Head of caudate nucleus (tissue), 42 donors: ENCODE results near the gene FGF22.

ENCODE experiments used
- DNase-seq, 42 donors: peaks; one replicate each; pipeline versions ENCODE4 v3.0.0 to v3.0.0-alpha.2; 2020 to 2021; ENCODE audit warnings: mixed read lengths in 7 of 42
- intact Hi-C: fragments of 100-400 bp; cut with DNase I; formaldehyde crosslinking; loops from one replicate; pipeline ENCODE4 v1.15.0; 2022

FGF22 gene

GRCh38 chr19:634975-635652 lies 4.6 kb upstream of the FGF22 start:
- no peak for DNase-seq
- intact Hi-C loops = no loop called here

- DNase-seq = no peak
- intact Hi-C loops = no loop called here
Measured at GRCh38 chr19:638906-639252, 800 bp upstream of the FGF22 start.

GRCh38 chr19:640161-640558 lies 481 bp downstream of the FGF22 start:
- no peak for DNase-seq
- intact Hi-C loops = no loop called here

DNA sequence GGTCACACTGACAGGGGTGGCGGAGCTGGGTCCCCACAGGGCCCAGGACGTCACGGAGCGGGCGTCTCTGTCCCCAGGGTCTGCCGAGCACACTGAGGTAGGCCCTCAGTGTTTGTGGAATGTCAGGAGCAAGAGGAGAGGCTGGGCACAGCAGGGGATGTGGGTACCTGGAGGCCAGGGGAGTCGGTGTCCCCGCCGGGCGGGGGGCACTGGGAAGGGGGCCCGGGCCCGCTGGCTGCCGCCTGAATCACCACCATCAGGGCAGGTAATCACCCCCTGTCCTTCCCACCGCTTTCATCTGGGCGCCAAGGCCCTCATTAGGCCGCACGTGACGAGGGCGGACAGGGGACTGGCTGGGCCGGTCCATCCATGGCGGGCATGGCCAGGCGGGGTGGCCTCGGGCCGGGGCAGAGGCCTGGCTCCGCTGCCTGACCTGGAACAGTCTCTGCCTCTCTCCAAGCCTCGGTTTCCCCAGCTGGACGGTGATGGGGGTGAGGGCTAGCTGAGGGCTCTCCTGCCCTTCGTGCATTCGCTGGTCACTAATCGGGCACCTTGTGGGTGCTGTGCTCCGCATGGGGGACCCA lies 1.0 kb downstream of the FGF22 start:
- no peak for DNase-seq
- intact Hi-C loops = no loop called here

- intact Hi-C loops = no loop called here
- DNase-seq = no peak
Measured at GRCh38 chr19:641702-642101, 2.0 kb downstream of the FGF22 start.

- no peak for DNase-seq
- intact Hi-C loops = no loop called here
Measured at GRCh38 chr19:642767-643727, 3.4 kb downstream of the FGF22 start.

DNA sequence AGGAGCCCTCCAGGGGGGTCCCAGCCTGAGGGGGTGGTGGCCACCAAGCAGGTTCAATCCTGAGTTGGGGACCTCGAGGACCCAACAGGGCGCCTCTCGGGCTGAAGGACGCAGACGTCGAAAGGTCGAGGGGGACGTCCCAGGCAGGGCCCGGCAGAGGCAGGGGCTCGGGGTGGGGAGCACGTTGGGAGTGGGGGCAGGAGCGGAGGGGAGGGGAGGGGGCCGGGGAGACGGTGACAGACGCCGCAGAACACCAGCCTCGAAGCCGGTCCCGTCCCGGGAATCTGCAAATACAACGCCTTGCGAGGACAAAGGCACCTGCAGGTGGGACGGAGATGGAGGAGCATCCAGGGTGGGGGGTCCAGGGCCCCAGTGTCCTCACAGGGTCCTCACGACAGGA lies 4.1 kb downstream of the FGF22 start:
- intact Hi-C loops = no loop called here

GRCh38 chr19:644363-644762 lies 4.7 kb downstream of the FGF22 start:
- DNase-seq = no peak
- intact Hi-C loops = no loop called here

More for the DNA sequence above, 4.1 kb downstream of the FGF22 start:
- DNase-seq = no peak

DNA sequence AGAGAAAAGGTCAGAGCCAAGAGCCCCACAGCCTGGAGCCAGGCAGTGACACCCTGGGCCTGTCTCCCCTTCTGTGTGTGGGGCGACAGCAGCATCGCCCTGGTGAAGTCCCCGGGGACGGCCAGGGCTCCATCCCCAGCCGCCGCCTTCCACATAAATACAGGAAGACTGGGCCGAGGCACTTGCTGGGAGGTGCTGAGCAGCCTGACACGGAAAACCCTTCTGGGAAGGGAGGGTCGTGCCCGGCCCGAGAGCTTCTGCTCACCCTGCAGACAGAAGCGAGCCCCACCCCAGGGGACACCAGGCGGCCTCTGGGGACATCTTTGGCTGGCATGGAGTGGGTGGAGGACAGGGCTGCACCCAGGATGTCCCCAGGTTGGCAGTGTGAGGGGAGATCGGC lies 5.1 kb downstream of the FGF22 start:
- intact Hi-C loops = no loop called here
- no peak for DNase-seq

GRCh38 chr19:645912-646778 lies 6.5 kb downstream of the FGF22 start:
- DNase-seq = no peak
- intact Hi-C loops = no loop called here

DNA sequence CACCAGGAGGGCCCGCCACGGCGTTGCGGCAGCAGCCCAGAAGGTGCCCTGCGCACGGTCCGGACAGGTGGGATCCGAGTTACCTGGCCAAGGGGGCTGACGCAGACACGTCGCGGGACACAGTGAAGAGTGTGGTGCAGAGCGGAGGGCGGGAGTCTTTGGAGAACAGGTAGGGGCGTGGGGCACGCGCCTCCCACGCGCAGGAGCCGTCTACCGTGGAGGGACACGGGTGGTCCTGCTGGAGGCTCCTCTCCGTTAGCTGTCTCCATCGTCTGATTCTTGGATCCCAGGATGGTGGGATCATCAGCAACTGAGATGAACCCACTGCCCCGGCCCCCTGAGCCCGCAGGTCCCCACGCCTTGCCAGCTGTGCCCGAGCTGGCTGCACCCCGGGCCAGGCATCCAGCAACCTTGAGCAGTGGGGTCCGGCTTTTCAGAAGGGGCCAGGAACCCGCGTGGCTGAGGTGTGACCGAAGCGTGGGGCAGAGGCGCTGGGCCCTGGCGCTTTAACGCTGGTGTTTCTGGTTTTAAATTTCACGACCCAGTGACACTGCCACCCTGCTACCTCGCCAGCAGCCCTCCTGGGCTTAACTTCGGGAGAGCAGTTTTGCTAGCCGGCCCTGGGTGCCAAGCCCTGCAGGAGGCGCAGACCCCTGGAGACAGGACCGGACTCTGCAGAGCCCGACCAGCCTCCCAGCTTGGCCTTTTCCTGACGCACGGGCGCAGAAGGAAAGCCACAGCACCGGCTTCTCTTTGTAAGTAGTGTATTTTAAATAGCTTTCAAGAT lies 7.3 kb downstream of the FGF22 start:
- intact Hi-C loops = no loop called here
- DNase-seq = no peak

DNA sequence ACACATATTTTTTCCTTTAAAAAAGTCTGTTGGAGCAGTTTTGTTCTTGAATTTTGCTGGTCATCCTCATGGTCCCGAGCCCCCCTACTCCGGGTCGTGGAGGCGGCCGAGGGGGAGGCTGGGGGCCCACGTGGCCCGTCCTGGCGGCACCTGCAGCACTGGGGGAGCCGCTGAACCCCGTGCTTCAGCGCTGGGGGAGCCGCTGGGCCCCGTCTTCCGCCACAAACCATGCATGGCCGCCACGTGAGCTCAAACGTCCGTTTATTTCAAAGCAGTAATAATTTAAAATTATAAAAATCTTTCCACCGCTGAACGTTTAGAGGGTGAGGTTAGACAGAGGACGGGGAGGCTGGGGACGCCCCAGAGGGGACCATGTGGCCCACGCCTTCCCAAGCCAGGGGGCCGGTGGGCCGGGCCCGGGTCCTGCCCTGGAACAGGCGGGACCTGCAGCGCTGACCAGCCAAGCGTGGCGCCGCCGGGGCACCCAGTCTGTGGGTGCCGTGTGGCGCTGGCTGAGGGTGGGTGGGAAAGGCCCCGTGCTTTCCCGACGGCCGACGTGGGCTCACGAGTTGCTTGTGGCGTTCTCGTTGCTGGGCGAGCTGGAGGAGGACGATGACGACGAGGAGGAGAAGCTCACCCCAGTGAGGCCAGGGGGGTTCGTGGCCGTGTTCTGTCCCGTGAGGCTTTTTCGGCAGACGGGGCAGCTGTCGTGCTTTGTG lies 8.0 kb downstream of the FGF22 start:
- intact Hi-C loops = no loop called here
- no peak for DNase-seq

- intact Hi-C loops = no loop called here
- no peak for DNase-seq
Measured at GRCh38 chr19:648305-648704, 8.6 kb downstream of the FGF22 start.

DNA sequence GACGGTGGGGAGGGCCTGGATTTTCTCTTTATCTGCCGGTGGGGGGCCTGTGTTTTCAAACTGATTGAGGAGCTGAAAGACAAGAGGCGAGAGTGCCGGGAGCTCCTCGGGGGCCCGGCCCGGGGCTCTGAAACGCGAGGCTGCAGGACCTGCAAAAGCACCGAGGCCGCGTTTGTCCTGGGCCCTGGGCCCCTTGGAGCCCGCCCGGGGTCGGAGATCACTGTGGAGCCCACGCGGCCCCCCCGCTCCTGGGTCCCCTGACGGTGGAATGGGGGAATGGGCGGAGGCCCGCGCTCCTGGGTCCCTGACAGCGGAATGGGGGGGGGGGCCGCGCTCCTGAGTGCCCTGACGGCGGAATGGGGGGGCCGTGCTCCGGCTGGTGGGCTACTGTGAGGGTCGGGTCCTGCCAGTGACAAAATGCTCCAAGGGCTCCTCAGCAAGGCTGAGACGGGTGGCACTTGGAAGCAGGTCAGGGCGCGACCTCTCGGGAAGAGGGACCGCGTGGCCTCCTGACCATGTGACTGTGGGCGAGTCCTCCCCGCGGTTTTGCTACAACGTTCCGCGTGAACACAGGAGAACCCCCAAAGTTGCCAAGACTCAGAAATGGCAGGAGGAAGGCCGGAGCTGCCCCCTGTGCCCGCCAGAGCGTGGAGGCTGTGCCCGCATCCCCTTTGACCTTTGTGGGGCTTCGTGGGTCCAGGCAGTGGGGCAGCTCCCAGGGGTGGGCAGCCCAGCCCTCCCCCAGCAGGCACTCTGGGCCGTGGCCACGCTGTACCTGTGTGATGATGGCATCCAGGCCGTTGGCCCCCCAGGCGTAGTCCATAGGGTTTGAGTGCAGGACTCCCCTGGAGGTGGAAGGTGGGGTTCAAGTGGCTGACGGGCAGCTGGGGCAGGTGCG lies 9.5 kb downstream of the FGF22 start:
- intact Hi-C loops = no loop called here
- no peak for DNase-seq

GRCh38 chr19:650121-650520 lies 10.4 kb downstream of the FGF22 start:
- DNase-seq = peak in 6 of 42 donors; percentile 8 to 57 (median 42)
- intact Hi-C loops = no loop called here

DNA sequence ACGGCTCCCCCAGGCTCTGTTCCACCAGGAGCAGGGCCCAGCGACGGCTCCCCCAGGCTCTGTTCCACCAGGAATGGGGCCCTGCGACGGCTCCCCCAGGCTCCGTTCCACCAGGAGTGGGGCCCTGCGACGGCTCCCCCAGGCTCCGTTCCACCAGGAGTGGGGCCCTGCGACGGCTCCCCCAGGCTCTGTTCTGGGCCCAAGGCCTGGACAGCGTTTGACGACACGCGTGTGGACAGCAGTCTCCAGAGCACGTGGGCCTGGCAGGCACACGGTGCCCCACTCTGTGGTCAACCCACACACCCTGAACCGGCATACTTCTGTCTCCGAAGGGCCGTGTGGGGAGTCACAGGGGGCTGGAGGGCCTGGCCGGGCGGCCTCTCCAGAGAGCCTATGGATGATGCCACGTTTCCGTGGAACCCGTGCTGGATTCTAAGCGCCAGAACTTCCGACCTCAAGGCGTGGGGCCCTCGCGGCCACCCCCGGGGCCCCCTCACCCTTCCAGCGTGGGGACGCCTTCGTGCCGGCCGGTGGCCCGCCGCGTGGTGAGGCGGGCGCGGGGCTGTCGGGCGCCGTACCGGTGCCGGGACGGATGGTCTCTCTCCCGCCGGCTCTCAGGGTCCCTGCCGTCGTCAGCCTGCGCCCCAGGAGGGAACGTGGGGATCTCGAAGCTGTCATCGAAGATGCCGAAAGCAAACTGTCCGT lies 11.6 kb downstream of the FGF22 start:
- intact Hi-C loops = no loop called here
- DNase-seq = no peak
